Smooth muscle cell (in vitro differentiated cells): Measurements from ENCODE around the gene SORCS3. TPM values are rescaled to one million over a fixed set of nuclear protein-coding genes. Genes with fewer than 3 reads are reported as not detected.

Experiments
- DNase-seq: peaks from one replicate; lab custom pipeline; 2025; ENCODE audit not compliant: unreplicated experiment; lab: John Stamatoyannopoulos, UW
- H2AFZ ChIP-seq: fragments of 200-600 bp; sonication (generic); 2 replicates; pipeline ENCODE4 v1.6.0; 2016; ENCODE audit warnings: antibody characterized with exemption, low read depth, mild to moderate bottlenecking
- H3F3A ChIP-seq: fragments of 200-600 bp; sonication (generic); 2 replicates; pipeline ENCODE4 v1.6.0; 2017; ENCODE audit warnings: antibody characterized with exemption, low read depth
- H3K27ac ChIP-seq: fragments of 200-600 bp; sonication (generic); 2 replicates; pipeline ENCODE4 v1.5.1; 2016; ENCODE audit warnings: low read depth, mild to moderate bottlenecking
- H3K27me3 ChIP-seq: fragments of 200-600 bp; sonication (generic); 2 replicates; pipeline ENCODE4 v1.6.1; 2016; ENCODE audit warnings: low read depth, mild to moderate bottlenecking
- H3K36me3 ChIP-seq: fragments of 200-600 bp; sonication (generic); 2 replicates; pipeline ENCODE4 v1.5.1; 2016; ENCODE audit warnings: low read depth
- H3K4me1 ChIP-seq: fragments of 200-600 bp; sonication (generic); 2 replicates; pipeline ENCODE4 v1.5.1; 2016; ENCODE audit warnings: low read depth
- H3K4me2 ChIP-seq: fragments of 200-600 bp; sonication (generic); 2 replicates; pipeline ENCODE4 v1.6.0; 2016; ENCODE audit warnings: mild to moderate bottlenecking
- H3K4me3 ChIP-seq: fragments of 200-600 bp; sonication (generic); 2 replicates; pipeline ENCODE4 v1.5.1; 2016; ENCODE audit warnings: mild to moderate bottlenecking
- H3K79me2 ChIP-seq: fragments of 200-600 bp; sonication (generic); 2 replicates; pipeline ENCODE4 v1.6.0; 2016; ENCODE audit warnings: low read depth, mild to moderate bottlenecking
- H3K9ac ChIP-seq: fragments of 200-600 bp; sonication (generic); 2 replicates; pipeline ENCODE4 v1.6.0; 2016; ENCODE audit warnings: low read depth
- H3K9me3 ChIP-seq: fragments of 200-600 bp; sonication (generic); replicated peaks from 2 replicates; pipeline ENCODE4 v1.5.1; 2016; ENCODE audit warnings: low read depth
- H4K20me1 ChIP-seq: fragments of 200-600 bp; sonication (generic); 2 replicates; pipeline ENCODE4 v1.6.0; 2016; ENCODE audit warnings: low read depth
- WGBS: methylation state at CpG from one replicate; pipeline ENCODE4 v1.1.7; 2016; ENCODE audit warnings: low lambda C conversion rate; 5-methylcytosine and 5-hydroxymethylcytosine counted together
- polyA plus RNA-seq: library from polyadenylated mRNA; unstranded; fragments of >200 nt; fragmentation: Nextera tagmentation; extraction: Ambion mirVana; gene quantifications from 2 replicates; pipeline ENCODE4 v1.2.1, GENCODE V29; 2016
- total RNA-seq: library from RNA; depleted of rRNA; stranded (reverse); fragments of >200 nt; gene quantifications from 2 replicates; pipeline ENCODE4 v1.2.3, GENCODE V29; 2014
- TF ChIP-seq, protein P1 (sequence below): fragments of 200-600 bp; sonication (generic); IDR thresholded peaks from 2 replicates; pipeline ENCODE4 v1.5.1; 2017; ENCODE audit warnings: borderline replicate concordance, mild to moderate bottlenecking, antibody characterized with exemption; ENCODE audit not compliant: insufficient read depth, poor library complexity, severe bottlenecking

The SORCS3 gene
- total and polyA plus RNA-seq, 2 experiments from 2014 or later, result not detected

DNA sequence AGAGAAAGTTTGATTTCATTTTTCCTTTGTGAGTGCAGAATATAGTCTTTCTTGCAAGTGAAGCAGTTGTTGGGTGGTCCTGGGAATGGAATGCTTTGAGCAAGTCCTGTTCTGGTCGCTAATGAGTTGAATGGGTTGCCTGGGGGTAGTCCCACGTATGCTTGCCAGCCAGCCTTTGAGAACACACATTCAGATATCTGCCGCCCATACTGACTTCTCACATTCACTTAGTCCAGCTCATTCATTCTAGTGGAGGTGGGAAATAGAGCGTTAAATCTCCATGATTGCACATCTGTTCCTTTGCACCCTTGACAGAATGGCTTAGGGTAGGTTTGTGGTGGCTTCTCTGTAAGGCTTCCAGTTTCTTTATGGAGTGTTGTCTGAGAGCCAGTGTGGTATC, 256.6 kb downstream of the SORCS3 start:
- 62% methylated on average over 4 of the region's 4 CpGs for WGBS
- H3K36me3 ChIP-seq, result no peaks in the 10 kb centered on the region
- H3K4me3 ChIP-seq, result no peak overlapping the region
- H2AFZ ChIP-seq, result no peak overlapping the region
- no peak overlapping the region for H3K27ac ChIP-seq
- no peak overlapping the region for H3K9ac ChIP-seq
- peaks cover 20% of the 10 kb centered on the region for H3K27me3 ChIP-seq
- TF ChIP-seq, protein P1, sequence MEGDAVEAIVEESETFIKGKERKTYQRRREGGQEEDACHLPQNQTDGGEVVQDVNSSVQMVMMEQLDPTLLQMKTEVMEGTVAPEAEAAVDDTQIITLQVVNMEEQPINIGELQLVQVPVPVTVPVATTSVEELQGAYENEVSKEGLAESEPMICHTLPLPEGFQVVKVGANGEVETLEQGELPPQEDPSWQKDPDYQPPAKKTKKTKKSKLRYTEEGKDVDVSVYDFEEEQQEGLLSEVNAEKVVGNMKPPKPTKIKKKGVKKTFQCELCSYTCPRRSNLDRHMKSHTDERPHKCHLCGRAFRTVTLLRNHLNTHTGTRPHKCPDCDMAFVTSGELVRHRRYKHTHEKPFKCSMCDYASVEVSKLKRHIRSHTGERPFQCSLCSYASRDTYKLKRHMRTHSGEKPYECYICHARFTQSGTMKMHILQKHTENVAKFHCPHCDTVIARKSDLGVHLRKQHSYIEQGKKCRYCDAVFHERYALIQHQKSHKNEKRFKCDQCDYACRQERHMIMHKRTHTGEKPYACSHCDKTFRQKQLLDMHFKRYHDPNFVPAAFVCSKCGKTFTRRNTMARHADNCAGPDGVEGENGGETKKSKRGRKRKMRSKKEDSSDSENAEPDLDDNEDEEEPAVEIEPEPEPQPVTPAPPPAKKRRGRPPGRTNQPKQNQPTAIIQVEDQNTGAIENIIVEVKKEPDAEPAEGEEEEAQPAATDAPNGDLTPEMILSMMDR, result no peak
- no peaks in the 10 kb centered on the region for H3K4me1 ChIP-seq
- H3K79me2 ChIP-seq, result no peaks in the 10 kb centered on the region
- no peaks in the 10 kb centered on the region for H3F3A ChIP-seq
- H3K9me3 ChIP-seq, result no peaks in the 10 kb centered on the region
- H4K20me1 ChIP-seq, result no peaks in the 10 kb centered on the region
- H3K4me2 ChIP-seq, result no peak overlapping the region
- DNase-seq, result no peak

DNA sequence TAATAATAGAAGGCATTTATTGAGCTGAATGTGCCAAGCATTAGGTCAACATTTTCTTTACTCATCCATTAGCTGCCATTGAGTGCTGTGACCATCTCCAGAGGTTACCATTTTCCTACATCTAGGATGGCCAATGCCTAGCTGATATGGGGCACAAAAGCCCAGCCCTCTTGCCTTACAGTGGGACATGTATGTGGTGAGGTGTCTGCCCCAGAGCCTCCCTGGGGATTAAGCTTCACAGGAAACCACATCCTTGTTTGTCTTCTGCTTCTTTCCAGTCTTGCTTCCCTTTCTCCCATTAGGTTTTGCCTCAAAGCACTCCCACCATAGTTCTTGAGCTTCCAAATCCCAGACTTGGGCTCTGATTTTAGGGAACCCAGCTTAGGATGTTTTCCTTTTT, 258.7 kb downstream of the SORCS3 start:
- no peak overlapping the region for H2AFZ ChIP-seq
- H3K36me3 ChIP-seq, result no peaks in the 10 kb centered on the region
- H3K27me3 ChIP-seq, result peaks cover 17% of the 10 kb centered on the region
- H3K4me2 ChIP-seq, result no peak overlapping the region
- H3K9ac ChIP-seq, result no peak overlapping the region
- TF ChIP-seq, protein P1, result no peak
- no peak for DNase-seq
- no peaks in the 10 kb centered on the region for H3K79me2 ChIP-seq
- no peaks in the 10 kb centered on the region for H4K20me1 ChIP-seq
- no peaks in the 10 kb centered on the region for H3F3A ChIP-seq
- H3K4me1 ChIP-seq, result peaks cover 2% of the 10 kb centered on the region
- H3K9me3 ChIP-seq, result no peaks in the 10 kb centered on the region
- no peak overlapping the region for H3K4me3 ChIP-seq
- H3K27ac ChIP-seq, result no peak overlapping the region

DNA sequence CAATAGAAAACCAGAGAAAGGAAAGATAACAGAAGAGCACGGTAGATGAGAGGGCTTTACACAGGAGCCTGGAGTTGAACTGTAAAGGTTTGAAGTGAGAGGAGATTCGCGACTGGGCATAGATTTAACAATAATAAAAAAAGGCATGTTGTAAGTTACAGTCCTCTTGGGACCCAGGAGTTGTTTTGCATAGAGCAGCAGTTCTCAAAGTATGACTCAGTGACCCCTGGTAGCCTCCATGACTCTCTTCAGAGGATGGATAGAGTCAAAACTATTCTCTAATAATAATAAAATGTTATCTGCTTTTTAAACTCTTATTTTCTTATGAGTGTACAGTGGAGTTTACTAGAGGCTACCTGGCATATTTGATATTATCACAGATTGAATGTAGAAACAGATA, 262.3 kb downstream of the SORCS3 start:
- Histone ChIP-seq H3K27me3 (peaks cover 26% of the 10 kb centered on the region), H3K4me3 (no peak overlapping the region), H3K27ac (no peak overlapping the region), H4K20me1 (no peaks in the 10 kb centered on the region), H3K4me1 (peaks cover 16% of the 10 kb centered on the region), H2AFZ (no peak overlapping the region), H3F3A (no peaks in the 10 kb centered on the region), H3K9me3 (no peaks in the 10 kb centered on the region), H3K79me2 (no peaks in the 10 kb centered on the region), H3K9ac (no peak overlapping the region), H3K4me2 (no peak overlapping the region), H3K36me3 (no peaks in the 10 kb centered on the region)
- 78% methylated on average over 3 of the region's 3 CpGs for WGBS
- TF ChIP-seq, protein P1, result no peak
- DNase-seq, result no peak

DNA sequence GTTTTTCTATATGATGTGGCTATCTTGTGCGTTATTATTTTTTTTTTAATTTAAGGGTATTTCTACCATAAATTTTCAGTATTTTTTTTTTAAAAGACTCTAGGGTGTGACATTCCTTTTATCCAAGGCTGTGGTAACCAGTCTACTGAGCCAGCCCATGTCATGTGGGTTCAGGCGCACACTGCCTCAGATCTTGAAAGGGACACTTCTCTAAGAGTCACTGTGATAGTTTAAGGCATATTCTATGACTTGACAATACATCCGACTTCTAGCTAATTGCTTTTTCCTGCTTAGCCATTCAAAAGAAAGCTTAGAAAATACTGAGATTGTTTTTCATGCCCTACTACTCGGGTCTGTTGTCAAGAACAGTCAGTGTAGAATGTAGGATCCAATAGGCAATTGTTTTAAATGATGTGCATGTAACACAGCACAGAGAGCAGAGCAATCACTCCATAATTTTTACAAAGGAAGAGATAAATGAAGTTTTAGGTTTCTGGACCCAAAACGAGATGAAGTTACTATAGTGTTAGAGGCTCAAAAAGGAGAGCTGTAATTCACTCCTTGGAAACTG, 263.7 kb downstream of the SORCS3 start:
- no peak overlapping the region for H3K9ac ChIP-seq
- no peaks in the 10 kb centered on the region for H3K9me3 ChIP-seq
- DNase-seq, result no peak
- H3F3A ChIP-seq, result no peaks in the 10 kb centered on the region
- peaks cover 18% of the 10 kb centered on the region for H3K4me1 ChIP-seq
- 80% methylated on average over 5 of the region's 5 CpGs for WGBS
- TF ChIP-seq, protein P1, result no peak
- H3K4me3 ChIP-seq, result no peak overlapping the region
- peaks cover 34% of the 10 kb centered on the region for H3K27me3 ChIP-seq
- H3K27ac ChIP-seq, result no peak overlapping the region
- no peaks in the 10 kb centered on the region for H4K20me1 ChIP-seq
- no peaks in the 10 kb centered on the region for H3K36me3 ChIP-seq
- H2AFZ ChIP-seq, result no peak overlapping the region
- no peak overlapping the region for H3K4me2 ChIP-seq
- no peaks in the 10 kb centered on the region for H3K79me2 ChIP-seq
